ENCODE data around the gene NFASC. TPM values are rescaled to one million over a fixed set of nuclear protein-coding genes. Genes with fewer than 3 reads are reported as not detected.

The NFASC gene
- total RNA-seq, 1 experiment from 2014 or later, result 16.9 TPM

DNA sequence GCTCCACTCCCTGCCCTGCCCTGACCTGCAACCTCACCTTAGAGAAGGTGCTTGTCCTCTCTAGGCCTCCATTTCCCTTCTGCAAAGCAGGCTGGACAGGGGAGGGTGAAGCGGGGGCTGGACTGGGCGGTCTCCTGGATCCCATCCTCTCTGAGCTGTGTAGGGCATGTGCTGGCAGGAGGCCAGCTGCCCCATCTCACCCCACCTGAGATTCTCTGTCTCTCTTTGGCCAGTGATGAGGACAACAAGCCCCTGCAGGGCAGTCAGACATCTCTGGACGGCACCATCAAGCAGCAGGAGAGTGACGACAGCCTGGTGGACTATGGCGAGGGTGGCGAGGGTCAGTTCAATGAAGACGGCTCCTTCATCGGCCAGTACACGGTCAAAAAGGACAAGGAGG lies 145.4 kb downstream of the NFASC start:
- no TSS peak for BruUV-seq (replicated peaks)
- H3K27me3 ChIP-seq (ENCODE audit: control insufficient read depth, insufficient read depth, low read length), result peaks cover 2% of the 10 kb centered on the region; the same call in 1 of the 2 replicates
- POLR2A ChIA-PET, result no interaction called here

DNA sequence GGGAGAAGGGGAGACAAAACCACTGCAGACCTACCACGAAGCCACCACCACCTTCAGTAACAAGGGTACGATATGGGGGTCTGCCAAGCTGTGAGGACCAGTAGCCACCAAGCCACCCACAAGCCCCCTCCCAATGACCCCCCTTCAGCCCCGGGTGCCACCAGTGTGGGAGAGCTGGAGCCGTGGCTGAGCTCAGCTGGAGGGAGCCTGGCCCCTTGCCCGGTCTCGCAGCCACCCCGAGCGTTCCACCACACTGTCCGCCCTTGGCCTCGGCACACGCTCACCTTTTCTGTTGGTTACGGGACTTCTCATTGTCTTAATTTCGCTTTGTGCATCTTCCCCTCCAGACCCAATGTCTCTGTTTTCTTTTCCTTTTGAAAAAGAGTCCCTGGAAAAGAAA lies 145.9 kb downstream of the NFASC start:
- no peak overlapping the region for H3K4me3 ChIP-seq (ENCODE audit: low read depth in 2 of 2, low read length in 2 of 2)
- intact Hi-C loops (cut with micrococcal nuclease; ENCODE audit: unreplicated experiment) (no loop called here), in situ Hi-C loops (cut with HindIII; ENCODE audit: low pct_unique_long_range_greater_than_20kb, low sequenced_read_pairs) (no loop called here)
- no peaks in the 10 kb centered on the region for H3K36me3 ChIP-seq (ENCODE audit: control insufficient read depth, insufficient read depth, low read length)
- TF ChIP-seq, protein P1, sequence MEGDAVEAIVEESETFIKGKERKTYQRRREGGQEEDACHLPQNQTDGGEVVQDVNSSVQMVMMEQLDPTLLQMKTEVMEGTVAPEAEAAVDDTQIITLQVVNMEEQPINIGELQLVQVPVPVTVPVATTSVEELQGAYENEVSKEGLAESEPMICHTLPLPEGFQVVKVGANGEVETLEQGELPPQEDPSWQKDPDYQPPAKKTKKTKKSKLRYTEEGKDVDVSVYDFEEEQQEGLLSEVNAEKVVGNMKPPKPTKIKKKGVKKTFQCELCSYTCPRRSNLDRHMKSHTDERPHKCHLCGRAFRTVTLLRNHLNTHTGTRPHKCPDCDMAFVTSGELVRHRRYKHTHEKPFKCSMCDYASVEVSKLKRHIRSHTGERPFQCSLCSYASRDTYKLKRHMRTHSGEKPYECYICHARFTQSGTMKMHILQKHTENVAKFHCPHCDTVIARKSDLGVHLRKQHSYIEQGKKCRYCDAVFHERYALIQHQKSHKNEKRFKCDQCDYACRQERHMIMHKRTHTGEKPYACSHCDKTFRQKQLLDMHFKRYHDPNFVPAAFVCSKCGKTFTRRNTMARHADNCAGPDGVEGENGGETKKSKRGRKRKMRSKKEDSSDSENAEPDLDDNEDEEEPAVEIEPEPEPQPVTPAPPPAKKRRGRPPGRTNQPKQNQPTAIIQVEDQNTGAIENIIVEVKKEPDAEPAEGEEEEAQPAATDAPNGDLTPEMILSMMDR (IDR thresholded peaks at IDR 0.05), result no peak
- TF ChIP-seq SIN3A (IDR thresholded peaks at IDR 0.05; ENCODE audit: borderline replicate concordance, insufficient read depth, low read depth, low read length), result no peak
- TF ChIP-seq, protein P2, sequence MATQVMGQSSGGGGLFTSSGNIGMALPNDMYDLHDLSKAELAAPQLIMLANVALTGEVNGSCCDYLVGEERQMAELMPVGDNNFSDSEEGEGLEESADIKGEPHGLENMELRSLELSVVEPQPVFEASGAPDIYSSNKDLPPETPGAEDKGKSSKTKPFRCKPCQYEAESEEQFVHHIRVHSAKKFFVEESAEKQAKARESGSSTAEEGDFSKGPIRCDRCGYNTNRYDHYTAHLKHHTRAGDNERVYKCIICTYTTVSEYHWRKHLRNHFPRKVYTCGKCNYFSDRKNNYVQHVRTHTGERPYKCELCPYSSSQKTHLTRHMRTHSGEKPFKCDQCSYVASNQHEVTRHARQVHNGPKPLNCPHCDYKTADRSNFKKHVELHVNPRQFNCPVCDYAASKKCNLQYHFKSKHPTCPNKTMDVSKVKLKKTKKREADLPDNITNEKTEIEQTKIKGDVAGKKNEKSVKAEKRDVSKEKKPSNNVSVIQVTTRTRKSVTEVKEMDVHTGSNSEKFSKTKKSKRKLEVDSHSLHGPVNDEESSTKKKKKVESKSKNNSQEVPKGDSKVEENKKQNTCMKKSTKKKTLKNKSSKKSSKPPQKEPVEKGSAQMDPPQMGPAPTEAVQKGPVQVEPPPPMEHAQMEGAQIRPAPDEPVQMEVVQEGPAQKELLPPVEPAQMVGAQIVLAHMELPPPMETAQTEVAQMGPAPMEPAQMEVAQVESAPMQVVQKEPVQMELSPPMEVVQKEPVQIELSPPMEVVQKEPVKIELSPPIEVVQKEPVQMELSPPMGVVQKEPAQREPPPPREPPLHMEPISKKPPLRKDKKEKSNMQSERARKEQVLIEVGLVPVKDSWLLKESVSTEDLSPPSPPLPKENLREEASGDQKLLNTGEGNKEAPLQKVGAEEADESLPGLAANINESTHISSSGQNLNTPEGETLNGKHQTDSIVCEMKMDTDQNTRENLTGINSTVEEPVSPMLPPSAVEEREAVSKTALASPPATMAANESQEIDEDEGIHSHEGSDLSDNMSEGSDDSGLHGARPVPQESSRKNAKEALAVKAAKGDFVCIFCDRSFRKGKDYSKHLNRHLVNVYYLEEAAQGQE (IDR thresholded peaks at IDR 0.05; ENCODE audit: insufficient read depth in 1 of 2, low read depth in 2 of 2, low read length in 1 of 2), result no peak
- TF ChIP-seq TCF7L2 (IDR thresholded peaks at IDR 0.05; ENCODE audit: low read depth, low read length), result no peak
- no peak for TF ChIP-seq POLR2AphosphoS5 (IDR thresholded peaks at IDR 0.05; ENCODE audit: low read depth, low read length)
- peaks cover 5% of the 10 kb centered on the region; the same call in 1 of the 2 replicates for H3K27me3 ChIP-seq (ENCODE audit: control insufficient read depth, insufficient read depth, low read length)
- ChIA-PET POLR2A (no interaction called here), CTCF (no interaction called here)
- no peak overlapping the region for H3K27ac ChIP-seq (ENCODE audit: low read length)
- no peaks in the 10 kb centered on the region for H3K4me1 ChIP-seq (ENCODE audit: control insufficient read depth, insufficient read depth, low read length)
- H3K9me3 ChIP-seq (ENCODE audit: control insufficient read depth, insufficient read depth, low read depth, low read length), result no peaks in the 10 kb centered on the region
- BruUV-seq (replicated peaks), result no TSS peak
- DNase-seq (ENCODE audit: low read depth, low spot score) (no peak), ATAC-seq (no peak)

More for the DNA sequence above, 145.4 kb downstream of the NFASC start:
- CTCF ChIA-PET, result interaction anchor here (0.5 kb wide), 1 partner anchor 449 kb away, joined by 3 read pairs; no protein-coding TSS in a partner anchor
- in situ Hi-C loops (cut with HindIII; ENCODE audit: low pct_unique_long_range_greater_than_20kb, low sequenced_read_pairs), result no loop called here
- no peak for ATAC-seq
- Histone ChIP-seq H3K36me3 (ENCODE audit: control insufficient read depth, insufficient read depth, low read length) (no peaks in the 10 kb centered on the region), H3K4me3 (ENCODE audit: low read depth in 2 of 2, low read length in 2 of 2) (no peak overlapping the region), H3K27ac (ENCODE audit: low read length) (no peak overlapping the region), H3K9me3 (ENCODE audit: control insufficient read depth, insufficient read depth, low read depth, low read length) (no peaks in the 10 kb centered on the region), H3K4me1 (ENCODE audit: control insufficient read depth, insufficient read depth, low read length) (no peaks in the 10 kb centered on the region)
- intact Hi-C loops (cut with micrococcal nuclease; ENCODE audit: unreplicated experiment), result no loop called here
- DNase-seq (ENCODE audit: low read depth, low spot score), result no peak
- TF ChIP-seq TCF7L2 (IDR thresholded peaks at IDR 0.05; ENCODE audit: low read depth, low read length), result no peak
- TF ChIP-seq, protein P1 (IDR thresholded peaks at IDR 0.05), result no peak
